Fibroblast of skin of right quadriceps (primary cell): ENCODE data around the gene TMEM176B.

Source experiments
- DNase-seq: peaks from one replicate; pipeline ENCODE4 v3.0.0-alpha.2; 2013

Gene TMEM176B

DNA sequence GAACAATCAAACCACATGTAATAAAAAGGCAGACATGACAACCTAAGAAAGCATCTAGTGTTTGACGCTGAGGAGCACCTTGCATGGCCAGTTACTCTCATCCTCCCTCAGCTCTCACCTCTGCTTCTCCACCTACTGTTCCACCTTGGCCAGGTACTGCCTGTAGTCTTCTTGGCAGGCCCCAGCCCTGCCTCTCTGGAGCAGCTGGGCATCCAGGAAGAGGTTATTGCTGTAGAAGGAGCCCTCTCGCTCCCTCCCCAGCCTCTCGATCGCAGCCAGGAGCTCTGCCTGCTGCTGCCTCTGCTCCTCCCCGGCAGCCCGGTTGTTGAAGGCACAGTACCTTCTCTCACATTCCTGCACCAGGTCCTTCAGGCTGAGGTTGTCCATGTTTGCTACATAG is 53.2 kb downstream of the TMEM176B start:
- DNase-seq, result no peak

DNA sequence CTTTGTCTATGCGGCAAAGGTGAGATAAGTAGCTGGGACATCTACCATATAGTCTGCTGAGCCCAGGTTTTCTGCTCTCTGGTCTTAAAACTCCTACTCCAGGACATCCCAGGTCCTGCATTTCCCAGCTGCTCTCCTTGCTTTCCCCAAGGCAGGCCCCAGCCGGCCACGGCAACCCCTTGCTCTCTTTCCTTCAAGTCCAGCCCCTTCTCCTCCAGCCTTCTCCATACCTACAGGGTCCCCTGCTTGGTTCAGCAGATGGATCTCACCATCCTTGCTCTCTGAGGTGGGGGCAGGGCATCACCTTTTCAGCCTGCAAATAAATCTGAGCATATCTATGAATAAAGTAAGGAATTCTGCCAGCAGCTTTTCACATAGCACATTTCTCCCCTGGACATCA is 54.3 kb downstream of the TMEM176B start:
- no peak for DNase-seq

DNA sequence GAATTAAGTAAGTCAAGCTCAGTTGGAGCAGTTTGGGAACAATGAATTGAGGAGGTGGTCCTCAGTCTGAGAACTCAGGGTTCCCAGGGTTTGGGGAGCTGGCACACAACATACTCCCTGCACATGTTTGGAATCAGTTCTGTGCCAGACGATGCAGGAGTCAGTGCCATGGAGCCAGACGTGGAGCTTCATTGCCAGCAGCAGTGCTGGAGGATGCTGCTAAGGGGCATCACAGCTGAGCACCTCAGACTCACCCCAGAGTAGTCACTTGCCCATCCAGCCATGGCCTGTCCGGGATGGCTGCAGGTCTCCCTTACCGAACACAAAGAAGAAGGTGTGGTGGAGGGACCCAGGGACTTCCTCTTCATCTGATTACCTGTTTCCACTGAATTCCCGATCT is 55.1 kb downstream of the TMEM176B start:
- no peak for DNase-seq

DNA sequence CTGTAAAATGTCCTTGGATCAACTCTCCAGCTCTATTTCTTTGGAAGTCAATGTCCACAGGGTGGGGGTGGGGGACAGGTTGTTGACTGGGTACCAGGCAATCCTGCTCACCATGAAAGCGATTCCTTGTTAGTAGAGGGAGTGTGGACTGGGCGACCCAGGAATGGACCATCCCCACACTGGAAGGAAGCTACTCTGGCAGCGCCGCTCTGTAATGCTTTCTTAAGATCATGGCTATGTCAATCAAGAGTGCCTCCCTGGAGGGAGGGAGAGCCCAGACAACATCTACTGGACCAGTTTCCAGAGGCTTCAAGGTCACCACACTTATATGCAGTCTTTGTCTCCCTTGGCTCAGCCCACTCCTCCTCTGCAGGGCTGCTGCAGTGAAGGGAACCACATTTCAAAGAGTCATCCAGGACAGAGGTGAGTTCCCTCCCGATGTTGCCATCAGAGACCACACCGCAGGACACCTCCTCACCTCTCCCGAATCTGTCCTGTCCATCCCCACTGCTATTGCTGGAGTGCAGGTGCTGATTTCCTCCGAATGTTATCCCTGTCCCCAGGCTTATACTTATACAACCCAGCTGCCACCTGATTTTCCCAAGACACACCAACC is 56.0 kb downstream of the TMEM176B start:
- DNase-seq, result no peak

DNA sequence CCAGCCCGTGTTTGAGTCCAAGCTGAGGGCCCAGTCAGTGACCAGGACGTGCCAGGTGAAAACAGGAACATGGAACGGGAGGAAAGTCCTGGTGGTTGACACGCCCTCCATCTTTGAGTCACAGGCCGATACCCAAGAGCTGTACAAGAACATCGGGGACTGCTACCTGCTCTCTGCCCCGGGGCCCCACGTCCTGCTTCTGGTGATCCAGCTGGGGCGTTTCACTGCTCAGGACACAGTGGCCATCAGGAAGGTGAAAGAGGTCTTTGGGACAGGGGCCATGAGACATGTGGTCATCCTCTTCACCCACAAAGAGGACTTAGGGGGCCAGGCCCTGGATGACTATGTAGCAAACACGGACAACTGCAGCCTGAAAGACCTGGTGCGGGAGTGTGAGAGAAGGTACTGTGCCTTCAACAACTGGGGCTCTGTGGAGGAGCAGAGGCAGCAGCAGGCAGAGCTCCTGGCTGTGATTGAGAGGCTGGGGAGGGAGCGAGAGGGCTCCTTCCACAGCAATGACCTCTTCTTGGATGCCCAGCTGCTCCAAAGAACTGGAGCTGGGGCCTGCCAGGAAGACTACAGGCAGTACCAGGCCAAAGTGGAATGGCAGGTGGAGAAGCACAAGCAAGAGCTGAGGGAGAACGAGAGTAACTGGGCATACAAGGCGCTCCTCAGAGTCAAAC is 57.7 kb downstream of the TMEM176B start:
- no peak for DNase-seq
